ENCODE results near the gene GPR161. TPM values are rescaled to one million over a fixed set of nuclear protein-coding genes. Genes with fewer than 3 reads are reported as not detected.

Gene GPR161
- total and polyA plus RNA-seq, 9 of the 15 experiments (the other 6 are each of a cell fraction or from before 2014, with no cell fraction given) = 0.15 to 2.4 (median 0.76) TPM

- TF ChIP-seq FOS (IDR thresholded peaks at IDR 0.05; ENCODE audit: extremely low read depth, insufficient read length) (no peak), KDM1A (IDR thresholded peaks at IDR 0.05) (no peak), NFRKB (IDR thresholded peaks at IDR 0.05; ENCODE audit: low read depth) (no peak; the same call in 1 of the 2 replicates), ZKSCAN3 (CRISPR knock-in tag; IDR thresholded peaks at IDR 0.05) (no peak), HDAC8 (tag; IDR thresholded peaks at IDR 0.05) (no peak), CHD1 (IDR thresholded peaks at IDR 0.05; ENCODE audit: low read length) (no peak), ZFP1 (CRISPR knock-in tag; IDR thresholded peaks at IDR 0.05) (no peak), YY1 (IDR thresholded peaks at IDR 0.05; ENCODE audit: borderline replicate concordance in 1 of 3, control insufficient read depth in 1 of 3, extremely low read depth in 1 of 3, insufficient read depth in 3 of 3, insufficient read length in 1 of 3, insufficient replicate concordance in 2 of 3, low read depth in 1 of 3, low read length in 2 of 3) (peak in 2 of 3 experiments; percentile 68 to 80), GTF2B (IDR thresholded peaks at IDR 0.05; ENCODE audit: extremely low read depth, insufficient read length) (no peak), FOXA3 (CRISPR knock-in tag; conservative IDR thresholded peaks at IDR 0.05 in 1 of 2, IDR thresholded peaks at IDR 0.05 in 1 of 2) (no peak), NR2C2 (CRISPR knock-in tag; IDR thresholded peaks at IDR 0.05) (peak; percentile 98), NR2C2 (tag; IDR thresholded peaks at IDR 0.05) (peak; percentile 100), HMGXB4 (CRISPR knock-in tag; IDR thresholded peaks at IDR 0.05) (peak; percentile 71; the same call in 1 of the 2 replicates), E2F1 (CRISPR knock-in tag; IDR thresholded peaks at IDR 0.05) (peak; percentile 66; the same call in 1 of the 2 replicates), KHSRP (IDR thresholded peaks at IDR 0.05) (peak; percentile 87), PHF20 (IDR thresholded peaks at IDR 0.05; ENCODE audit: partially characterized antibody) (peak; percentile 88), PHTF2 (CRISPR knock-in tag; IDR thresholded peaks at IDR 0.05) (no peak), SIX5 (IDR thresholded peaks at IDR 0.05; ENCODE audit: borderline replicate concordance in 1 of 2, insufficient read depth in 1 of 2, low read depth in 1 of 2, low read length in 2 of 2) (no peak; a peak in 1 of 4 replicates), ZNF311 (CRISPR knock-in tag; IDR thresholded peaks at IDR 0.05) (peak; percentile 91), DPF2 (IDR thresholded peaks at IDR 0.05) (peak; percentile 87), ZNF133 (CRISPR knock-in tag; IDR thresholded peaks at IDR 0.05) (no peak), MTF1 (CRISPR knock-in tag; IDR thresholded peaks at IDR 0.05; ENCODE audit: borderline replicate concordance) (no peak), MCM2 (IDR thresholded peaks at IDR 0.05; ENCODE audit: low read depth) (no peak), NCOR1 (IDR thresholded peaks at IDR 0.05) (no peak; the same call in 1 of the 2 replicates), ZNF584 (CRISPR knock-in tag; IDR thresholded peaks at IDR 0.05; ENCODE audit: low read depth) (peak; percentile 89; the same call in 1 of the 2 replicates)
Measured at GRCh38 chr1:168178638-168179437, 42.1 kb upstream of the GPR161 start, which contains the start of gene TIPRL (continued).

Measured in K562 (cell line).